ENCODE results near the gene MET.

The MET gene

DNA sequence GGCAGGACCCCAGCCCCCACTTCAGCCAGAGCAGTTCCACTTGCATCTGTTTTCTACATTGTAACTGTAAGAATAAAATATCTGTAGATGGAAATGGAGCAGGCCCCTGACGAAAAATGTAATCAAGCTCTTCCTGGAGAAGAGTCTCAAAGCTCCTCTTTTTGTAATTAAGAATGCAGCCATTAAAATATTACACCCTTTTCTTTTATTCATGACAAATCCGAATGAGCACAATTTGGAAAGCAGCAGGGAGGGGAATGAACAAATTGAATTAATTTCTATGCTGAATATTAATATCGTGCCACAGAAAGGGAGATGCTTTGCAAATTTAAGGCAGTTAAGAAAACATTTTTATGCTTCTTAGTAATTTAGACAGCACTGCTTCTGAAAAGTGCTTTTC lies 165.6 kb downstream of the MET start:
- TF ChIP-seq, protein P1, sequence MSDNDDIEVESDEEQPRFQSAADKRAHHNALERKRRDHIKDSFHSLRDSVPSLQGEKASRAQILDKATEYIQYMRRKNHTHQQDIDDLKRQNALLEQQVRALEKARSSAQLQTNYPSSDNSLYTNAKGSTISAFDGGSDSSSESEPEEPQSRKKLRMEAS (IDR thresholded peaks at IDR 0.05), result no peak
- no peak for TF ChIP-seq RAD21 (IDR thresholded peaks at IDR 0.05; ENCODE audit: low read depth)
- no peak for TF ChIP-seq TCF12 (IDR thresholded peaks at IDR 0.05; ENCODE audit: low read depth)
- TF ChIP-seq EGR1 (IDR thresholded peaks at IDR 0.05), result no peak
- TF ChIP-seq, protein P2, sequence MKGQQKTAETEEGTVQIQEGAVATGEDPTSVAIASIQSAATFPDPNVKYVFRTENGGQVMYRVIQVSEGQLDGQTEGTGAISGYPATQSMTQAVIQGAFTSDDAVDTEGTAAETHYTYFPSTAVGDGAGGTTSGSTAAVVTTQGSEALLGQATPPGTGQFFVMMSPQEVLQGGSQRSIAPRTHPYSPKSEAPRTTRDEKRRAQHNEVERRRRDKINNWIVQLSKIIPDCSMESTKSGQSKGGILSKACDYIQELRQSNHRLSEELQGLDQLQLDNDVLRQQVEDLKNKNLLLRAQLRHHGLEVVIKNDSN (IDR thresholded peaks at IDR 0.05), result no peak
- no peak for TF ChIP-seq TEAD4 (IDR thresholded peaks at IDR 0.05)
- TF ChIP-seq EP300 (IDR thresholded peaks at IDR 0.05; ENCODE audit: borderline replicate concordance), result no peak
- no peak for TF ChIP-seq CREB1 (IDR thresholded peaks at IDR 0.05; ENCODE audit: low read depth)
- TF ChIP-seq TAF1 (IDR thresholded peaks at IDR 0.05; ENCODE audit: low read depth), result no peak
- TF ChIP-seq REST (IDR thresholded peaks at IDR 0.05; ENCODE audit: low read depth), result no peak
- no peak for TF ChIP-seq YY1 (IDR thresholded peaks at IDR 0.05; ENCODE audit: low read depth)

- TF ChIP-seq RAD21 (IDR thresholded peaks at IDR 0.05; ENCODE audit: low read depth) (no peak), CREB1 (IDR thresholded peaks at IDR 0.05; ENCODE audit: low read depth) (no peak), ZBTB7A (IDR thresholded peaks at IDR 0.05; ENCODE audit: low read depth) (no peak), TEAD4 (IDR thresholded peaks at IDR 0.05) (no peak), YY1 (IDR thresholded peaks at IDR 0.05; ENCODE audit: low read depth) (no peak)
- TF ChIP-seq, protein P2 (IDR thresholded peaks at IDR 0.05), result no peak
These were observed 168.3 kb downstream of the MET start for GRCh38 chr7:116840256-116840655.

DNA sequence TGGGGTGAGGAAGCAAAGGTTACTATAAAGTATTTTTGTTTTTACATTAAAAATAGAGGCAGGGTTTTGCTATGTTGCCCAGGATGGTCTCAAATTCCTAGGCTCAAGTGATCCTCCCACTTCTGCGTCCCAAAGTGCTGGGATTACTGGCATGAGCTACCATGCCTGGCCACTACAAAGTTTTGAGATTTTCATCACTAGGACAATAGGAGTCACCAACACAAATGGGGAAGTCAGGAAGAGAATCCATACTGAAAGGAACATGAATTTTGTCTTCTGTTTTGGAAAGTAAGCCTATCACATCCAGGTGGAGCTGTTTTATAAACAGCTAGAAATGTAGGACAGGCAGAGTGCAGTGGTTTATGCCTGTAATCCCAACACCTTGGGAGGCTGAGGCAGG lies 170.4 kb downstream of the MET start:
- TF ChIP-seq CEBPB (IDR thresholded peaks at IDR 0.05), result no peak
- no peak for TF ChIP-seq ZBTB7A (IDR thresholded peaks at IDR 0.05; ENCODE audit: low read depth)
- TF ChIP-seq, protein P1 (IDR thresholded peaks at IDR 0.05), result no peak
- TF ChIP-seq CREB1 (IDR thresholded peaks at IDR 0.05; ENCODE audit: low read depth), result no peak
- TF ChIP-seq TCF12 (IDR thresholded peaks at IDR 0.05; ENCODE audit: low read depth), result no peak
- TF ChIP-seq FOXM1 (IDR thresholded peaks at IDR 0.05; ENCODE audit: borderline replicate concordance, low read depth), result no peak
- TF ChIP-seq EGR1 (IDR thresholded peaks at IDR 0.05), result no peak
- TF ChIP-seq EP300 (IDR thresholded peaks at IDR 0.05; ENCODE audit: borderline replicate concordance), result no peak
- TF ChIP-seq, protein P2 (IDR thresholded peaks at IDR 0.05), result no peak
- no peak for TF ChIP-seq YY1 (IDR thresholded peaks at IDR 0.05; ENCODE audit: low read depth)
- TF ChIP-seq RAD21 (IDR thresholded peaks at IDR 0.05; ENCODE audit: low read depth), result no peak
- TF ChIP-seq TEAD4 (IDR thresholded peaks at IDR 0.05), result no peak
- TF ChIP-seq REST (IDR thresholded peaks at IDR 0.05; ENCODE audit: low read depth), result no peak
- TF ChIP-seq NFIC (IDR thresholded peaks at IDR 0.05), result no peak
- no peak for TF ChIP-seq TAF1 (IDR thresholded peaks at IDR 0.05; ENCODE audit: low read depth)

- TF ChIP-seq ZBTB7A (IDR thresholded peaks at IDR 0.05; ENCODE audit: low read depth) (no peak), CREB1 (IDR thresholded peaks at IDR 0.05; ENCODE audit: low read depth) (no peak), TEAD4 (IDR thresholded peaks at IDR 0.05) (no peak), EP300 (IDR thresholded peaks at IDR 0.05; ENCODE audit: borderline replicate concordance) (no peak), NFIC (IDR thresholded peaks at IDR 0.05) (no peak), YY1 (IDR thresholded peaks at IDR 0.05; ENCODE audit: low read depth) (no peak), TAF1 (IDR thresholded peaks at IDR 0.05; ENCODE audit: low read depth) (no peak), TCF12 (IDR thresholded peaks at IDR 0.05; ENCODE audit: low read depth) (no peak), FOXM1 (IDR thresholded peaks at IDR 0.05; ENCODE audit: borderline replicate concordance, low read depth) (no peak), REST (IDR thresholded peaks at IDR 0.05; ENCODE audit: low read depth) (no peak), EGR1 (IDR thresholded peaks at IDR 0.05) (no peak), CEBPB (IDR thresholded peaks at IDR 0.05) (no peak), RAD21 (IDR thresholded peaks at IDR 0.05; ENCODE audit: low read depth) (no peak)
- TF ChIP-seq, protein P2 (IDR thresholded peaks at IDR 0.05), result no peak
- TF ChIP-seq, protein P1 (IDR thresholded peaks at IDR 0.05), result no peak
These were observed 171.4 kb downstream of the MET start for GRCh38 chr7:116843378-116843777.
